Body of pancreas (tissue), 4 donors: ENCODE measurements around the gene PPP1R26.

Source experiments
- CTCF ChIP-seq, 7 experiments: fragments of 450-650 bp in 4 of 7; fragments of 200-600 bp in 3 of 7; sonication (generic) in 3 of 7; IDR thresholded peaks; one replicate each; pipeline ENCODE4 v1.5.1; 2016 to 2019; ENCODE audit warnings: antibody characterized with exemption in 7 of 7
- POLR2A ChIP-seq, 3 donors: fragments of 450-650 bp; IDR thresholded peaks; one replicate each; pipeline ENCODE4 v1.6.1; 2016; ENCODE audit warnings: antibody characterized with exemption in 3 of 3, mild to moderate bottlenecking in 2 of 3

GRCh38 chr9:135508211-135508820 lies 28.7 kb downstream of the PPP1R26 start:
- TF ChIP-seq CTCF (IDR thresholded peaks at IDR 0.05) (no peak), POLR2A (IDR thresholded peaks at IDR 0.05) (no peak)
